Midbrain (tissue), 1 donor: Measurements from ENCODE around the gene HS3ST2.
"Not testable (repeated sequence)": the region's sequence is repeated elsewhere in the genome, so short reads cannot be mapped to it uniquely, and the experiment has no call there.

ENCODE experiments used
- DNase-seq: peaks from one replicate; lab custom pipeline; 2025; lab: John Stamatoyannopoulos, UW

Gene HS3ST2

DNA sequence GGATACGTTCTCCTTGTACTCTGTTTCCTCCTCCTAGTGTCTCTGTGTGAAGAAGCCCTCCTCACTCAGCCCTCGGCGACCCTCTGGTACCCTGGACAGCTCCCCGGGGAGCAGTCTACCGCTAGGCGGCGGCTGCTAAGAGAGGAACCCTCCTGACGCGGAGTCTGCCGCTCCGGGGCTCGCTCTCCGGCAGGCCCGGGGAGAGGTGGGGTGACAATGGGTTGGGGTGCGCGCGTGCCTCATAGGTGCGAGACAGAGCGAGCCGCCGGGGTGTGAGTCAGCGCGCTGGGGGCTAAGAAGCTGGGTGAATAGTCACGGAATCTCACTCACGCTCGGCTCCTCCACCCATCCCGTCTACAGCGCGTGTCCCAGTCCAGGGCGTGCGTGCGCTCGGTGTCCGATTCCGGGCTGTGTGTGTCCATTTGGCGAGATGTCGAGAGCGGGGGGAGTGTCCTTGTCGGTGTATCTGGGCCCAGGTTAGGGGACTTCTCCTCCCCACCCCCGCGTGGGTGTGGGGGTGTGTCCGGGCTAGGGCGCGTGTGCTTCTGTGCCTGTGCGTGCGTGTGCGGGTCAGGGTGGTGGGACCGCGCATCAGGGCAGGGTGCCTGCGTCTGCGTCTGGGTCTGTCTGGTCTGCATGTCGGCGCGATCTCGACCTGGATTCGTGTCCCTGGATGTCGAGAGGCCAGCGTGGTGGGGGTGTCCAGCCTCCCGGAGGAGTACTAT, 577 bp upstream of the HS3ST2 start:
- peak; percentile 1 for DNase-seq

DNA sequence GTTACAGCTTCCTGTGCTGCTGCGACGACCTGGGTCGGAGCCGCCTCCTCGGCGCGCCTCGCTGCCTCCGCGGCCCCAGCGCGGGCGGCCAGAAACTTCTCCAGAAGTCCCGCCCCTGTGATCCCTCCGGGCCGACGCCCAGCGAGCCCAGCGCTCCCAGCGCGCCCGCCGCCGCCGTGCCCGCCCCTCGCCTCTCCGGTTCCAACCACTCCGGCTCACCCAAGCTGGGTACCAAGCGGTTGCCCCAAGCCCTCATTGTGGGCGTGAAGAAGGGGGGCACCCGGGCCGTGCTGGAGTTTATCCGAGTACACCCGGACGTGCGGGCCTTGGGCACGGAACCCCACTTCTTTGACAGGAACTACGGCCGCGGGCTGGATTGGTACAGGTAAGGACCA, 746 bp downstream of the HS3ST2 start:
- DNase-seq, result no peak

DNA sequence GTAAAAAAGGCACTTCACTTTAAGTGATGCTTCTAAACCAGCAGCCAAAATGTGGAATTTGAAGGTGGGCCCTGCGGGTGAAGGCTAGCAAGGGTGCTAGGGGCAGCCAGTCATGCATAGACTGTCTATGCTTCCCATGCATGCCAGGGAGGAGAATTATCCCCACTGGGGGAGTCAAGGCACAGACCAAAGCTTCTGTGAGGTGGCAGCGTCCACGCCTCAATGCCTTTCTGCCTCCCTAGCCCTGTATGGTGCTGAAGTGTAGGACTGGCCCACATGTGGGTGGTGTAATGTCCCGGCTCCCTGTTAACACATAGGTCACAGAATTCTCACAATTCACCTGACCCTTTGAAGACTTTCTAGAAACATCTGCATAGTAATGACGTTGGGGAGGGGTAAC, 1.9 kb downstream of the HS3ST2 start:
- DNase-seq, result no peak

DNA sequence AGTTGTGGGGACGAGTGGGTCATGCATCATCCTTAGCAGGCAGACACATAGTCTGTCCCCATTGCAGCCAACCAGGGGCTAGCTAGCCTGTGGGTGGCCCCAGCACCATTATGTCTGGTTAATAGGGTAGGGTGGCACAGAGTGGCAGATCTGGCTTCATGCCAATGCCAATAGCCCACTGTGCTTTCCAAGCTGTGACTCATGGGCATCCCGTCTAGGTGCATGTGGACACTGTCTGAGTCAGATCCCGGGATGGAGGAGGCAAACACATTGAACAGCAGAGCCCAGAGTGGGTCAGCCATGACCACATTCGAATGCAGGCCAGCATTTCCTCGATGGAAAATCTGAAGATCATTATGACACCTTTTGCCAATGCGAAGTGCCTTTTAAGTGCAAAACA, 2.5 kb downstream of the HS3ST2 start:
- no peak for DNase-seq

DNA sequence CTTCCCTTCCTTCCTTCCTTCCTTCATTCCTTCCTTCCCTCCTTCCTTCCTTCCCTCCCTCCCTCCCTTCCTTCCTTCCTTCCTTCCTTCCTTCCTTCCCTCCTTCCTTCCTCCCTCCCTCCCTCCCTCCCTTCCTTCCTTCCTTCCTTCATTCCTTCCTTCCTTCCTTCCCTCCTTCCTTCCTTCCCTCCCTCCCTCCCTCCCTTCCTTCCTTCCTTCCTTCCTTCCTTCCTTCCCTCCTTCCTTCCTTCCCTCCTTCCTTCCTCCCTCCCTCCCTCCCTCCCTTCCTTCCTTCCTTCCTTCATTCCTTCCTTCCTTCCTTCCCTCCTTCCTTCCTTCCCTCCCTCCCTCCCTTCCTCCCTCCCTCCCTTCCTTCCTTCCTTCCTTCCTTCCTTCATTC, 4.8 kb downstream of the HS3ST2 start:
- not testable (repeated sequence) for DNase-seq

DNA sequence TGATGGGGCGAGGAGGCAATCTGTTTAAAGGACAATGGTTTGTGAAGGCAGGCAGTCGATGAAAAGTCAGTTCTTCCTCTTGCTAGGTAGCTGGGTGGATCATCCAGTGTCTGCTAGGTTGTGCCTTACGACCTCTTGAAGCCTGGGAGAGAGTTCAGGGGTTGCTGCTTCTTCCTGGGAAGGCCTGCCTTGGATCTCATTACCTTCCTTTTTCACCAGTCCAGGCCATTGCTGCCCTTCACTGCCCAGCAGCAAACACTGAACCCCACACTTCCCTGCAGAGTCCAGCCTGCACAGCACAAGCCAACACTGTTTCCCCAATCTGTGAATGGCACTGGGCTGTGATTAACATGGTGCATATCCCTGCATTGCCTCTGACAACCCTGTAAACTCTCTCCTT, 24.7 kb downstream of the HS3ST2 start:
- no peak for DNase-seq

DNA sequence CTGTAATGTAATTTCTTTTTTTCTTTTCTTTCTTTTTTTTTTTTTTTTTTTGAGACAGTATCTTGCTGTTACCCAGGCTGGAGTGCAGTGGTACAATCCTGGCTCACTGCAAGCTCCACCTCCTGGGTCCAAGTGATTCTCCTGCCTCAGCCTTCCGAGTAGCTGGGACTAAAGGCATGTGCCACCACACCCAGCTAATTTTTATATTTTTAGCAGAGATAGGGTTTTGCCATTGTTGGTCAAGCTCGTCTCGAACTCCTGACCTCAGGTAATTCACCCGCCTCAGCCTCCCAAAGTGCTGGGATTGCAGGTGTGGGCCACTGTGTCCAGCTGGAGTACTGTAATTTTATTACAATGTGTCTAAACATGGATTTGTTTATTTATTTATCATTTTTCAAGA, 28.1 kb downstream of the HS3ST2 start:
- DNase-seq, result not testable (repeated sequence)

DNA sequence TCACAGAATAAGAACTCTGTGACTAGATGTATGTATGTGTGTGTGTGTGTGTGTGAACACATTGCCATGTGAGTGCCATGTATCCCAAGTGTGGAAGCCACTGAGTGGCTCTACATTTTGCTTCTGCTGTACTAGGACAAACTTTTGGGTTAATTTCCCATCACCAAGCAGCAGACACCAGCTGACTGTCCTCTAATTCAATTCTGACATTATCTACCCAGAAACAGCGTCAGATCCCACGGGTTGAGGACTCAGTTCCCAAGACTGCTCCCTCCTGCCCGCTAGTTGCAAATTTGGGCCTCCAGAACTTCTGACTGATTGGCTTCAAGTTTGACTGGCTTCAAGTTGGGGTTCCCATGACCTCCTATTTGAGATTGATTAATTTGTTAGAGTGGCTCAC, 29.2 kb downstream of the HS3ST2 start:
- no peak for DNase-seq

DNA sequence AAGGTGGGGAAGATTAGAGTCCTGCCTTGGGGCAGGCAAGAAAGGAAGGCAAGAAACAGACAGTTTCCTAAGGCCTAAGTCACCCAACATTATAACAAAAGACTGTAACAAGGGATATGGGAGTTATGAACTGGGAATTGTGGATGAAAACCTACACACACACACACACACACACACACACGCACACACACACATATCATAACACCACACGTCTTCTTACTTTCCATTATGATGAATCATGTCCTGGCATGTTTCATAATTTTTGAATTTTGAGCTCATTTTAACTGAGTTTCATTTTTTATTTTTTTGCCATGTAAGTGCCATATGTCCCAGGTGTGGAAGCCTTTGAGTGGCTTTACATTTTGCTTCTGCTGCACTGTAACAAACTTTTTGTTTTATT, 29.9 kb downstream of the HS3ST2 start:
- DNase-seq, result no peak

DNA sequence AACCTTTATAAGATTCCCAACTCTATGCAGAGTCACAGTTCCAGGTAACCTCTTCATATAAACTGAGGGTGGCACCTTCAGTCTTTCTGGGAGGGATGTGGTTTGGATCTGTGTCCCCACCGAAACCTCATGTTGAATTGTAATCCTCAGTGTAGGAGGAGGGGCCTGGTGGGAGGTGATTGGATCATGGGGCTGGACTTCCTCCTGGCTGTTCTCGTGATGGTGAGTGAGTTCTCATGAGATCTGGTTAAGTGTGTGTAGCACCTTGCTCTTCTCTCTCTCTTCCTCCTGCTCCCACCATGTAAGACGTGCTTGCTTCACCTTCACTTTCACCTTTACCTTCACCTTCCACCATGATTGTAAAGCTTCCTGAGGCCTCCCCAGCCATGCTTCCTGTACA, 30.5 kb downstream of the HS3ST2 start:
- no peak for DNase-seq

DNA sequence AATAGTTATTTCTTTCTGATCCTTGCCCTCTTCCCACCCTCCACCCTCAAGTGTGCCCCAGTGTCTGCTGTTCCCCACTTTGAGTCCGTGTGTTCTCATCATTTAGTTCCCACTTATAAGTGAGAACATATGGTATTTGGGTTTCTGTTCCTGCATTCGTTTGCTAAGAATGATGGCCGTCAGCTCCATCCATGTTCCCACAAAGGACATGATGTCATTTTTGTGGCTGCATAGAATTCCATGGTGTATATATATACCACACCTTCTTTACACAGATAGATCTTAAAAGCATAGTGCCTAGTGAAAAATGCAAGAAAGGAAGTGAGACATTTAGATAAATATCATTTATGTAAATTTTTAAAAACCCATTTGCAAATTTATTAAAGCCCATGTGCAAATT, 33.1 kb downstream of the HS3ST2 start:
- DNase-seq, result no peak

DNA sequence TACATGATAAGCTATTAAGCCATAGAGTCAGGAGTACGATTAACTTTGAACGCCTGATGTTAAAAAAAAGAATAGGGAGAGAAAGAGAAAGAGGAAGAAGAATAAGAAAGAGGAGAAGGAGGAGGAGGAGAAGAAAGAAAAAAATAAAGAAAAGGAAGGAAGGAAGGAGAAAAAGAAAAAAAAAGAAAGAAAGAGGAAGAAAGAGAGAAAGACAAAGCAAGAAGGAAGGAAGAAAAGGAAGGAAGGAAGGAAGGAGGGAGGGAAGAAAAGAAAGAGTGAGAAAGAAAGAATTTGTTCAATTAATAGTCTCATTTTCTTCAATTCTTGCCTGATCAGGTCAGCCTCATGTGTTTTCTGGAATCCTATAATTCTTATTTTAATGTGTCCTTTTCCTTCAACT, 33.7 kb downstream of the HS3ST2 start:
- no peak for DNase-seq

DNA sequence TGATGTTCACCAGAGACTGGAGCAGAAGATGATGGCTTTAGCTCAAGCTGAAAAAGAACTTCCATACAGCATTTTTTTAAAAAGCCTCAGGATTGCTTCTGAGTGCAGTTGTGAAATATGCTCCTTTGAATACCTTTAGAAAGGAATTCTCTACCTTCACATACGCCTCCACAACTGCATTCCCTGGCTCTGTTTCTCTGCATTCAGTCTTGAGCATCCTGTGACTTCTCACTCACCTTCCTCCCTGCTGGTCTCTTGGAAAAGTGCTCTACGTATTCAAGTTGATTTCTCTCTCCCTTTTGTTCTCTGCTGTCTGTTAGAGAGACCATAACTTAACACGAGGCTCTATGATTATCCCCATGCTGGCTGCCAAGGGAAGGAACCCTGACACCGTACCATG, 34.5 kb downstream of the HS3ST2 start:
- no peak for DNase-seq

DNA sequence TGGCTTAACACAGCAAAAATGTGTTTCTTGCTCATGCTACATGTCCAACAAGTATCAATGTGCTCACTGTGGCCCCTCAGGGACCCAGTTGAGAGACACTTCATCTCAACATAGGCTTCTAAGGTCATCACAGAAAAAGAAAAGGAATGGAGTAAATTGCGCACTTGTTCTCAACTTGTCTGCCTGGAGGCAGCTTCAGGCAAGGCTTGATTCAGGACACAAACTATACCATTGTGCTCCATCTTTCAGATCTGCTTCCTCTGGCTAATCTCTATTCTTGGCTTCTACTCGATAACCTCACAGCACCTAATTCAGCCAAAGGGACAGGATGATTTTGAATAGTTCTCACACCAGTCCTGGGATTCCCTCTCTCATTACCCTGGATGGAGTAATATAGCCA, 35.6 kb downstream of the HS3ST2 start:
- DNase-seq, result no peak

DNA sequence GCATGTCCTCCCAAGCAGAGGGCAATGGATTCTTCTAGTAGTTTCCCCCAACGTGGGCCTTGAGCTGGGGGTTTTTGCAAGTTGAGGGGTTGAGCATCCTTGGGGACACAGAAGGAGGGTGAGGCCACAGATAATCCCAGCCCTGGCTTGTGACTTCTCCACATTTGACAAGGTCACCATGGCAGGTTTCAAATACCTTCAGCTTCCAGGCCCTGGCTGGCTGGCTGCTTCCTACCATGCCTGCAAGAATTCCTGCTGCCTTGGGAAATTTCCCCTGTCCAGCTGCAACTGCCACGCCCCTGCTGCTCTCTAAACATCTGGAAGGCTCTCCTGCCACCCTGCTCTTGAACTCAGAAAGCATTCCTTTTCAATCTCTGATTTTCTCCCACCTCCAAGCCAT, 41.3 kb downstream of the HS3ST2 start:
- no peak for DNase-seq

DNA sequence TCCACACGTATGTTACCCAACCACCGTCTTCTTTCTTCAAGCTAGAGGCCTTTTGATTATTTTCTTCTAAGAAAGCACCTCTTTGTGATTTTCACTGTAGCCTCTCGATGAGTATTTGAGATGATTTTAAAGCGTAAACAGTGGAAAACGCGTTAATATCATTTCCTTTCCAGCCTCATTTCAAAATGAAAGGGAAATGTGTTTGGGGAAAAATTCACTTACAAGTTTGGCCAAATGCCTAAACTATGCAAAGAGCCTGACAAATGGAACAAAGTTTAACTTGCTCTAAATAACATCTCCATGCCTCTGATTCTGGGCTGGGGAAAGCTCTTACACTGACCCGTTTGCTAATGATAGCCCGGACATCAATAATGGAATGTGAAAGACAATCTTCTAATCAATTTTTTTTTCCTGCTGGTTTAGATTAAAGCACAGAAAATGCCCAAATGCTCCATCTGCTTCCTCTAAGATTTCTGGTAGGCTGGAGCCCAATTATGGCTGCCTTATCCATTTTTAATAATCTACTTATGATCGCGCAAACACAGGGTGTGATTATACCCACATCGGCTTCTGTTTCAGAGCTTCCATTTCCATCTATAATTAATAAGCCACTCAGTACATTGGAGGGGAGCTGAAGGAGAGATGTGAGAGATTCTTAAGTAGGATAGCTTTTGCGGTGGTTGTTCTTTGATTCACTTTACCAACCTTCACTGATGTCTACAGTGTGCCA, 43.5 kb downstream of the HS3ST2 start:
- no peak for DNase-seq

DNA sequence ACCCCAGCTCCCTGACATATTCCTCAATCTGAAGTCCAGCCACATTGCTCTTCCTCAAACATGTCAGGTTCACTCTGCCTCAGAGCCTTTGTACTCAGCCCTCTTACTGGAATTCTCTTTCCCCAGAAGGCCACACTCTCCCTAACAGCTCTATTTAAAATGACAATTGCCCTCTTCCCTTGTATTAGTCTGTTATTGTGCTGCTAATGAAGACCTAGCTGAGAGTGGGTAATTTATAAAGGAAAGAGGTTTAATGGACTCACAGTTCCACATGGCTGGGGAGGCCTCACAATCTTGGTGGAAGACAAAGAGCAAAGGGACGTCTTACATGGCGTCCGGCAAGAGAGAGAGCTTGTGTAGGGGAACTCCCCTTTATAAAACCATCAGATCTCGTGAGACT, 46.0 kb downstream of the HS3ST2 start:
- no peak for DNase-seq

DNA sequence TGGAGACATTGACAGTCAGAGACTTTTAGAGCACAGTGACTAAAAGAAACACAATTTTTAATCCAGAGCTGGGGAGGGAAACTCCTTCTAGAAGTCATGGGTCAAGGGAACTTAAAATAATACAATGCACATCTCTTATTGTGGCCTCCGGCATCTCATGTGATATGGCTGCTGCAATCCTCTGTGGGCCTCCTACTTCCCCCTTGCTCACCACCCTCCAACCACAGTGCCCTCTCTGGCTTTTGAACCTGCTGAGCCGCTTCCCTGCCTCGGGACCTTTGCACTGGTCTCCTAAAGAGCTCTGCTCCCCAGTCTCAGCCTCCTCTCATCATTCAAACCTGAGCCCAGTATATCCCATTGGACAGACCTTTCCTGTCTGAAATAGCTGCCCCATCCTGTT, 47.6 kb downstream of the HS3ST2 start:
- DNase-seq, result no peak

DNA sequence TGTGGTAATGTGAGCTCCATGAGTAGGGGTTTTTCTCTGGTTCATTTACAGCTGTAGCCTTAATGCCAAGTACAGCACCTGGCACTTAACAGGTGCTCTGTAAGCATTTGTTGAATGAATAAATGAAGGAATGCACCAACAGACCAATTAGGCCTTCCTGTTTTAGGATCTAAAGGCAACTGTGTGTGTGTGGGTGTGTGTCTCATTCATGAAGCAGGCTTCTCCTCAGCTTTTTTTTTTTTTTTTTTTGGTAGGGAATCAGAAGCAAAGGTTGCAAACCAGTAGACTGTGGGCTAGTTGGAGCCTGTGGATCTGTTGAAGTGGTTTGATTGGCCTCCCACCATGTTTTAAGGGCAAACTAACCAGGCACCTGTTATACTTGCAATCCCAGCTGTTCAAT, 48.1 kb downstream of the HS3ST2 start:
- no peak for DNase-seq

DNA sequence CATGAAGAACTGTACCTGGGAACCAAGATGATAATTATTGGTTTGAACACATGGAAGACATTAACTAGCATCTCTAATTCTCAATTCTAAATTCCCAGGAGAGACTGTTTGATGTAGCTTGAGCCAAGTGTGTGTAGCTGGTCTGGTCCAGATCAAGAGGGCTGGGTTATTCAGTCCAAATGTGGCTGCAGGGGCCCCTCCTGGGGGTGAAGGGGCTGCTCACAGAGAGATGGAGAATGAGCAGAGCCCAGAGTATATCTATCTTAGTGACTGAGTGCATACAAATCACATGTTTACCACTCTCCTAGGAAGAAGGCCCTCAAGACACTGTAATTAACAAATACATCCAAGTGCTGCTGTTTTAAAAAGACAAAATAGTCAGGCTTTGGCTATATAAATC, 50.4 kb downstream of the HS3ST2 start:
- DNase-seq, result no peak

DNA sequence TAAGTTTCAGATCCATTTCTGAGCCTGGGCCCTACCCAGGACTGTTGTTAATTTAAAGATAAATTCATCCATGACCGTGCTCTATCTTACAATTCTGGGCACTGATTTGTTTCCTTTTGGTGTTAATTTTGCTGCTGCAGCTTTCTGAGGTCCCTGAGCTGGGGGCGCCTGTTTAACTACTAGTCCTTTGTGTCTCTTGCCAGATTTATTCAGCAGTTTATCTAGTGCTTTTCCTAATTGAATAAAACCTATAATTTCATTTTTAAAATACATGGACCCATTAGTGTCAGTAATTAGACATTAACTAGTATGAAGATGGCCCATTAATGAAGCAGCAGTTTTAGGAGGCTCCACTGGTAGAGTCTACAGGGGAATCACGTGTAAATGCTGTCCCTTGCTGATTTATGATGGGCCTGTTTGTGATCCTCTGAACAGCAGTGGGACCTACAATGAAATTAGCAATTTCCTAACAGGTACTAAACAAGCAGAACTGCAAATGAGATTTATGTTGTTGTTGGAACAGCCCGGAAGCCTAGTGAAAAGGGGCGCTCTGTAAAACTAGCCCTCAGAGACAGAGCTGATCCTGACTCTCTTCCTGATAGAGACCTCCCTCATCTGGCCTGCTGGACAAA, 54.7 kb downstream of the HS3ST2 start:
- DNase-seq, result no peak

DNA sequence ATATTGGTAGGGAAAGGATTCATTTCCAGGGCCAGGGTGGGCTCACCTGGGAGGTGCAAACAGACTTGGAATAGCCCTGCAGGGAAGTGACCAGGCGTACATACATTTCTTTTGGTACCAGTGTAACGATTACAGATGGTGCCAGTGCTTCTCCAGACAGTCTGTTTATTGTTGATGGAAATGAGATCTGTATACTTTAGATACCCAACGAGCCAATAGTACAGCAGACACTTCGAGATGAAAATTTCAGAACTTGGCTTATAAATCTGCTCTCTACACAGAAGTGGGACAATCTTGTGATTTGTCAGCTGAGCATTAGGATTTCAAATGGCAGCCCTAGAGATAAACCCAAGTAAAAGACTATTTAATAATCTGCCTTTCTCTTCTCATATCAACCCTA, 57.9 kb downstream of the HS3ST2 start:
- DNase-seq, result no peak

DNA sequence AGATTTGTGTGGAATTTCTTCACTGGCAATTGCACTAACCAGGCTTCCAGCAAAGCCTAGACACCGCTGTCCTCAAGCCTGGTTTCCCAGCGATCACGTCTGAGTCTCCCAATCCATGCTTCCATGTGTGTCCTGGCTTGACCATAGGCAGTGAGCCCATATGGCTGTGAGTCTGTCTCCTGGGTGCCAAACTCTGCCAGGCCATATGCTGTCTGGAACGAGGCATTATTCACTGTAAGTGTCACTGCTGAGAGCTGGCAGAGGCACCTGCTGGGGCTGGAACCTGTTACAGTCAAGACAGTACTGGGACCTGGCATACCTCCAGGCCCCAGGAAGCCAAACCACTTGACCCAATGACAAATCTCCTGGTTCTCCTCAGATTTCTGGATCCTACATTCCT, 60.4 kb downstream of the HS3ST2 start:
- no peak for DNase-seq
